Superior temporal gyrus (tissue), 1 donor: ENCODE data around the gene LRRC40.
"Not testable (repeated sequence)": the region's sequence is repeated elsewhere in the genome, so short reads cannot be mapped to it uniquely, and the experiment has no call there.

Experiments
- DNase-seq: peaks from one replicate; pipeline ENCODE4 v3.0.0-alpha.2; 2016; ENCODE audit errors: extremely low spot score

Gene LRRC40

GRCh38 chr1:70202173-70202758 is 3.1 kb downstream of the LRRC40 start:
- DNase-seq: no peak

GRCh38 chr1:70200065-70200464 is 5.3 kb downstream of the LRRC40 start:
- no peak for DNase-seq

GRCh38 chr1:70196333-70196732 is 9.0 kb downstream of the LRRC40 start:
- DNase-seq: no peak

GRCh38 chr1:70195342-70195741 is 10.0 kb downstream of the LRRC40 start:
- no peak for DNase-seq

GRCh38 chr1:70194601-70195000 is 10.8 kb downstream of the LRRC40 start:
- no peak for DNase-seq

GRCh38 chr1:70192446-70192845 is 12.9 kb downstream of the LRRC40 start:
- DNase-seq: not testable (repeated sequence)

GRCh38 chr1:70190180-70190579 is 15.2 kb downstream of the LRRC40 start:
- DNase-seq: no peak

GRCh38 chr1:70188522-70188921 is 16.9 kb downstream of the LRRC40 start:
- DNase-seq: no peak

GRCh38 chr1:70185181-70185580 is 20.2 kb downstream of the LRRC40 start:
- not testable (repeated sequence) for DNase-seq

GRCh38 chr1:70171512-70171911 is 33.9 kb downstream of the LRRC40 start:
- no peak for DNase-seq

GRCh38 chr1:70169018-70169839 is 36.1 kb downstream of the LRRC40 start:
- no peak for DNase-seq

GRCh38 chr1:70168283-70168682 is 37.1 kb downstream of the LRRC40 start:
- no peak for DNase-seq

- no peak for DNase-seq
Observed at GRCh38 chr1:70164350-70164749, 41.0 kb downstream of the LRRC40 start.

GRCh38 chr1:70156529-70157120 is 48.8 kb downstream of the LRRC40 start:
- no peak for DNase-seq

- no peak for DNase-seq
Observed at GRCh38 chr1:70153739-70154138, 51.6 kb downstream of the LRRC40 start.

- no peak for DNase-seq
Observed at GRCh38 chr1:70150444-70150843, 54.9 kb downstream of the LRRC40 start.

- no peak for DNase-seq
Observed at GRCh38 chr1:70146488-70146887, 58.9 kb downstream of the LRRC40 start.

- DNase-seq: peak; percentile 39
Observed at GRCh38 chr1:70143048-70143659, 62.2 kb downstream of the LRRC40 start.

- DNase-seq: peak; percentile 69
Observed at GRCh38 chr1:70142075-70142474, 63.3 kb downstream of the LRRC40 start.

GRCh38 chr1:70140894-70141293 is 64.5 kb downstream of the LRRC40 start:
- DNase-seq: no peak

- peak; percentile 76 for DNase-seq
Observed at GRCh38 chr1:70140343-70140742, 65.0 kb downstream of the LRRC40 start.

GRCh38 chr1:70134148-70134547 is 71.2 kb downstream of the LRRC40 start:
- no peak for DNase-seq

GRCh38 chr1:70117046-70117445 is 88.3 kb downstream of the LRRC40 start:
- no peak for DNase-seq
